HG02981 (cell line): ENCODE results near the gene MEX3A.
"Not testable (repeated sequence)": the region's sequence is repeated elsewhere in the genome, so short reads cannot be mapped to it uniquely, and the experiment has no call there.

Experiments
- ATAC-seq: cut with Tn5 transposase; IDR thresholded peaks from one replicate; pipeline ENCODE4 v1.9.1; 2021; ENCODE audit warnings: mild to moderate bottlenecking, moderate library complexity; ENCODE audit not compliant: unreplicated experiment

MEX3A gene

GRCh38 chr1:156082309-156083091 is at the start of gene MEX3A:
TSS of gene MEX3A (minus strand) at chr1:156082465. CDS start at chr1:156081998, 467 bp downstream.
- no peak for ATAC-seq

- ATAC-seq, result no peak
Measured at GRCh38 chr1:156130578-156130942, 48.3 kb upstream of the MEX3A start.

- no peak for ATAC-seq
Measured at GRCh38 chr1:156129687-156130577, 47.7 kb upstream of the MEX3A start.

GRCh38 chr1:156128654-156129597 is 46.7 kb upstream of the MEX3A start:
- ATAC-seq, result no peak

GRCh38 chr1:156128308-156128653 is 46.0 kb upstream of the MEX3A start:
- no peak for ATAC-seq

- peak; percentile 42 for ATAC-seq
Measured at GRCh38 chr1:156126630-156127534, 44.6 kb upstream of the MEX3A start.

GRCh38 chr1:156126043-156126629 is 43.9 kb upstream of the MEX3A start:
- peak; percentile 34 for ATAC-seq

- not testable (repeated sequence) for ATAC-seq
Measured at GRCh38 chr1:156125544-156125943, 43.3 kb upstream of the MEX3A start.

- ATAC-seq, result no peak
Measured at GRCh38 chr1:156124557-156125483, 42.6 kb upstream of the MEX3A start.

- ATAC-seq, result no peak
Measured at GRCh38 chr1:156123356-156124196, 41.3 kb upstream of the MEX3A start.

GRCh38 chr1:156122519-156123355 is 40.5 kb upstream of the MEX3A start:
- no peak for ATAC-seq

- no peak for ATAC-seq
Measured at GRCh38 chr1:156122086-156122485, 39.8 kb upstream of the MEX3A start.

GRCh38 chr1:156121457-156121856 is 39.2 kb upstream of the MEX3A start:
- no peak for ATAC-seq

- ATAC-seq, result not testable (repeated sequence)
Measured at GRCh38 chr1:156121005-156121404, 38.7 kb upstream of the MEX3A start.

- no peak for ATAC-seq
Measured at GRCh38 chr1:156120318-156120717, 38.1 kb upstream of the MEX3A start.

- no peak for ATAC-seq
Measured at GRCh38 chr1:156119503-156120209, 37.4 kb upstream of the MEX3A start.
